HG03064 (cell line): ENCODE results near the gene ZMYND11.
"Not testable (repeated sequence)": the region's sequence is repeated elsewhere in the genome, so short reads cannot be mapped to it uniquely, and the experiment has no call there.

Source experiments
- ATAC-seq: cut with Tn5 transposase; IDR thresholded peaks from one replicate; pipeline ENCODE4 v1.9.1; 2021; ENCODE audit warnings: low read depth; ENCODE audit not compliant: unreplicated experiment

ZMYND11 gene

GRCh38 chr10:241451-241850, 106.2 kb downstream of the ZMYND11 start:
- ATAC-seq = no peak

- no peak for ATAC-seq
Measured at GRCh38 chr10:241966-242643, 106.8 kb downstream of the ZMYND11 start.

- no peak for ATAC-seq
Measured at GRCh38 chr10:244227-244626, 109.0 kb downstream of the ZMYND11 start.

GRCh38 chr10:246431-246830, 111.2 kb downstream of the ZMYND11 start:
- ATAC-seq = no peak

GRCh38 chr10:247480-247879, 112.2 kb downstream of the ZMYND11 start:
- no peak for ATAC-seq

- no peak for ATAC-seq
Measured at GRCh38 chr10:248307-248706, 113.1 kb downstream of the ZMYND11 start.

- no peak for ATAC-seq
Measured at GRCh38 chr10:251982-252582, 116.8 kb downstream of the ZMYND11 start.

GRCh38 chr10:260819-261429, 125.7 kb downstream of the ZMYND11 start:
- ATAC-seq = no peak

GRCh38 chr10:264160-265073, 129.2 kb downstream of the ZMYND11 start:
- not testable (repeated sequence) for ATAC-seq

- ATAC-seq = not testable (repeated sequence)
Measured at GRCh38 chr10:265074-265440, 129.8 kb downstream of the ZMYND11 start.

- not testable (repeated sequence) for ATAC-seq
Measured at GRCh38 chr10:265816-266588, 130.7 kb downstream of the ZMYND11 start.

- no peak for ATAC-seq
Measured at GRCh38 chr10:266974-267425, 131.7 kb downstream of the ZMYND11 start.

- no peak for ATAC-seq
Measured at GRCh38 chr10:267705-268104, 132.4 kb downstream of the ZMYND11 start.

- no peak for ATAC-seq
Measured at GRCh38 chr10:269440-270074, 134.3 kb downstream of the ZMYND11 start.

GRCh38 chr10:271201-271600, 135.9 kb downstream of the ZMYND11 start:
- ATAC-seq = no peak

- ATAC-seq = no peak
Measured at GRCh38 chr10:271722-272121, 136.5 kb downstream of the ZMYND11 start.

GRCh38 chr10:273088-273487, 137.8 kb downstream of the ZMYND11 start:
- ATAC-seq = no peak

- ATAC-seq = no peak
Measured at GRCh38 chr10:274866-275265, 139.6 kb downstream of the ZMYND11 start.

GRCh38 chr10:275680-276079, 140.4 kb downstream of the ZMYND11 start:
- ATAC-seq = no peak

GRCh38 chr10:277963-278362, 142.7 kb downstream of the ZMYND11 start:
- no peak for ATAC-seq
